Activated CD4-positive, alpha-beta T cell treated with anti-CD3 and anti-CD28 coated beads, Interleukin-2, amount 50 U/mL, for 1 hour (primary cell): Measurements from ENCODE around the gene RASAL1.
A peak's percentile ranks its signal among the peaks of the same experiment; 100 is the strongest.
"Not testable (repeated sequence)": the region's sequence is repeated elsewhere in the genome, so short reads cannot be mapped to it uniquely, and the experiment has no call there.

ENCODE experiments used
- DNase-seq: peaks from one replicate; pipeline ENCODE4 v3.0.0-alpha.2; 2020

RASAL1 gene

GRCh38 chr12:113141716-113142115 is 6.2 kb upstream of the RASAL1 start:
- not testable (repeated sequence) for DNase-seq

DNA sequence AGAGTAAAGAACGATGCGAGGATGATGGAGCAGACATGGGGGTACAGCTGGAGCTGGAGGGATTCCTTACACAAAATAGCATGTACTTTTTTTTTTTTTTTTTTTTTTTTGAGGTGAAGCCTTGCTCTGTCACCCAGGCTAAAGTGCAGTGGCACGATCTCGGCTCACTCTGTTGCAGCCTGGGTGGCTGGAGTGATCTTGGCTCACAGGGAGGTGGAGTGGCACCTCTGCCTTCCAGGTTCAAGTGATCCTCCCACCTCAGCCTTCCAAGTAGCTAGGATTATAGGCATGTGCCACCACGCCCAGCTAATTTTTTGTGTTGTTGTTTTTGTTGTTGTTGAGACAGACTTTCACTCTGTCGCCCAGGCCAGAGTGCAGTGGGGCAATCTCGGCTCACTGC is 5.1 kb upstream of the RASAL1 start:
- no peak for DNase-seq

- DNase-seq = no peak
These were observed 3.3 kb upstream of the RASAL1 start for GRCh38 chr12:113138826-113139225.

DNA sequence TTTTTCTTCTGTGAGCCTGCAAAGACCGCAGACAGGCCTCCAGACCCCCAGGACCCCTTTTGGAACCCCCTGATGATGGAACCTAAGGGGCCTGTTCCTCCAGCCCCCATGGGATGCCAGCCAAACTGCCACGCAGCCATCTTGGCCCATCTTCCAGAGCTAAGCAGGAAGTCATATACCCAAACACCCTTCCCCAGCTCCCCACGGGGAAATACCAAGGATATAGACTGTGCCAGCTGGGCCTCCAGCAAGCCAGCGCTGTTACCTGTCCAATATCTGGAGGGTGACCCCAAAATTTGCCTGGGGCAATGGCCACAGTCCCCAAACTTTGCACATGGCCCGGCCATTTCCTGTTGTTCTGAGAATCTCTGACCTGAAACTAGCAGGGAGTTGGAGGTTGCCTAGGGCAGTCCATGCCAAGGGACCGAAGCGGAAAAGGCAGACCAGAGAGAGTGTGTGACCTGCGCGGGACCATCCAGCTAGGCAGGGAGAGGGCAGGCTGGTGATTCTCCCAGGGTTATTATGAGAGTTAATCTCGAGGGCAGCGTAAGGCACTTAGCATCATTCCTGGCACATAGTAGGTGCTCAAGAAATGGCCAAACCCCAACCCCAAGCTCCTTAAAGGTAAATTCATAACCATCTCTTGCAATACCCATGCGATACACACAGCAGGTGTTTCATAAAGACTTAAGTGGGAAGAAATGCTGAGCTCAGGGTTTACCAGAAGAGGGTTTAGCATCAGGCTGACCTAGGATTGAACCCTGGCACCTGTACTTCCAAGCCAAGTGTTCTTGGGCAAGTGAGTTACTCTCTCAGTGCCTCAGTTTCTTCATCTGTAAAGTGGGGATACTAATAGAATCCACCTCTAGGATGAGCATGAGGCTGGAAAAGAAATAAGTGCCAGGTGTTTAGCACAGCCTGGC is 2.6 kb upstream of the RASAL1 start:
- DNase-seq = no peak

- DNase-seq = no peak
These were observed 1.5 kb upstream of the RASAL1 start for GRCh38 chr12:113136990-113137511.

GRCh38 chr12:113136128-113136989 is 798 bp upstream of the RASAL1 start:
- peak; percentile 65 for DNase-seq

GRCh38 chr12:113134521-113134951 is 1.0 kb downstream of the RASAL1 start:
- DNase-seq = no peak

DNA sequence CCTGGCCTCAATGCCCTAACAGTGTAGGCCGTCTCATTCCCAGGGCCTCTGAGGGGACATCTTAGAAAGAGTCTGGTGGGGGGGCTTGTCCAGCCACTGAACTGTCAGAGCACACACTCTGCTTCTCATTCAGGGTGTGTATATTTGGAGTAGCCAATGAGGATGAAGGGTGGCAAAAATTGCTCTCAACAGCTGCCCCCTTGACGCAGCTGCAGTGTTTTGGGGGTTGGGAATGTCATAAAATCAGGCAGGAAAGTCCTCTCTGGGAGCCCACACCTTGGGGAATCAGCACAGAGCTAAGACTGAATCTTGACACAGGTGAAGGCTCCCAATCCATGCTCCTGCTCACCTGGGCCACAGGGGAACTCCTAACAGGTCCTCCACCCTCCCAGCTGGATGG is 1.5 kb downstream of the RASAL1 start:
- DNase-seq = no peak

GRCh38 chr12:113133666-113134065 is 1.9 kb downstream of the RASAL1 start:
- DNase-seq = no peak

GRCh38 chr12:113133036-113133435 is 2.5 kb downstream of the RASAL1 start:
- no peak for DNase-seq

DNA sequence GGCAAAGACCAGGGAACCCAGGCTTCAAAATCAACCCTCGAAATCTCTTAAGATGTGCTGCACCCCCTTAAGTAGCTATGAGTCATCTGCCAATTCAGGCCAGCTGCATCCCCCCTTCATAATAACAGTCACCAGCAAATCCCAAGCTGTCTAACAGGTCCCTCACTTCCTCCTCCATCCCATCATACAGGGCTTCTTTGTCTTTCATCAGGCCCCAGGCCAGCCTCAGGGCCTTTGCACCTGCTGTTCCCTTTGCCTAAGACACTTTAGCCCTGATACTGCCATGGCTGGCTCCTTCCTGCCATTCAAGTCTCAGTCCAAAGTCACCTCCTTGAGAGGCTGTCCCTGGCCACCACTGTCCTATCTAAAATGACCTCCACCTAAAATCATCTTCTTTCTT is 4.0 kb downstream of the RASAL1 start:
- no peak for DNase-seq

- no peak for DNase-seq
These were observed 5.0 kb downstream of the RASAL1 start for GRCh38 chr12:113130457-113131135.

DNA sequence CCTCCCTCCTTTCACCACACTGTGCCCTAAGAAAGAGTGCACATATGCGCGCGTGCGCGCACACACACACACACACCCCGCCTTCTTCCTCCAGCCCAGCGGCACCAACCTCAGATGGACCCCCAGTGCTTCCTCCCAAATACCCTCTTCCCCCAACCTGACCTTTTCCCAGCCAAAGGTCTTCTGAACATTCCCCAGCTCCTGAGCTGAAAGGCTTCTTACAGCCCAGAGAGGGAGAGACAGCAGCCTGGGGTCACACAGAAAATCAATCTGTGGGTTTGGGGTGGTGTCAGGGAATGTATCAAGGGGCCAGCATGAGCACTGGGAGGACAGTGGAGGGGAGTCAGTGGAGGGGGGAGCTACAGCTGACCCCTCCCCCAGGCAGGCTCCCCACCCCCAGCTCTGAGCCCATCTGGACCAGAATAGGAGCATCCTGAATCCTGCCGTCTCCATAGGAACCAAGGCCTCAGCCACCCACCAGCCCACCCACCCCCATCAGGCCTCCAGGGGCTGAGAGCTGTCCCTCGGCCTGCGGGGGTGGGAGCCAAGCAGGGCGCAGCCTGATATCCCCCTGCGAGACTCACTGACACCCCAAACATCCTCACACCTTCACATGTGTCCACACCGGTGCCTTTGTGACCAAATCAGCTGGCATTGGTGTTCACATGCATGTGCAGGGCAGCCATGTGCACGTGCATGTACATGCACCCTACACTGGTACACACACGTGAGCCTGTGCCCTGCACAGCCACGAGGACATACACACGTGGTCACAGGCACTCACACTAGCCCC is 5.7 kb downstream of the RASAL1 start:
- no peak for DNase-seq

GRCh38 chr12:113128802-113129663 is 6.5 kb downstream of the RASAL1 start:
- DNase-seq = no peak

DNA sequence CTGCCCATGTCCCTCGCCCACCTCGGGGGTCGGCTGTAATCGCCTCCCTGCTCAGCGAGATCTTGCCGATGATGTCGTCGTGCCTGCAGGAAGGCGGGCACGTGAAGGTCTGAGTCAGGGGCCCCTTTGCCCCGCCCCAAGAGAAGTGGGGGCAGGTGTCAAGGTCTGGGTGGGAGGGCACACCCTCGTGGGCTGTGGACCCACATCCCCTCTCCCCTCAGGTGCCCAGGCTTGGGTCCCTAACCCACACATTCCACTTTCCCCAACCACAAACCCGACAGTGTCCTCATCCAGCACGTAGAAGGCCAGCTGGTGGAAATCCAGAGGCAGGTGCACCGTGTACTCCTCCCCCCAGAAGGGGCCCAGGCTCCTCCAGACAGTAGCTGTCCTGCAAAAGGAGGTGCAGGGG is 7.8 kb downstream of the RASAL1 start:
- DNase-seq = no peak

- no peak for DNase-seq
These were observed 14.7 kb downstream of the RASAL1 start for GRCh38 chr12:113120670-113121370.

GRCh38 chr12:113119980-113120669 is 15.4 kb downstream of the RASAL1 start:
- no peak for DNase-seq

- DNase-seq = no peak
These were observed 17.4 kb downstream of the RASAL1 start for GRCh38 chr12:113118142-113118541.

DNA sequence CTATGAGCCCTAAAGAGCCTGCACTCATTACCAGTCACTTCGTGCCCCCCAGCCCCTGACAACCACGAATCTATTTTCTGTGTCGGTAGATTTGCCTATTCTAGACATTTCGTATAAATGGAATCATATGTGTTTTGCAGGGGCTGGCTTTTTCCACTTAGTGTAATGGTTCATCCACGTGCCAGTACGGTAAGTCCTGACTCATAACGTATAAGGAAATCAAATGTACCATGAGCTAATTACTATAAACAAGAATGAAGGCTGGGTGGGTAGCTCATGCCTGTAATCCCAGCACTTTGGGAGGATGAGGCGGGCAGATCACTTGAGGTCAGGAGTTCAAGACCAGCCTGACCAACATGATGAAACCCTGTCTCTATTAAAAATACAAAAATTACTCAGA is 17.9 kb downstream of the RASAL1 start:
- not testable (repeated sequence) for DNase-seq

DNA sequence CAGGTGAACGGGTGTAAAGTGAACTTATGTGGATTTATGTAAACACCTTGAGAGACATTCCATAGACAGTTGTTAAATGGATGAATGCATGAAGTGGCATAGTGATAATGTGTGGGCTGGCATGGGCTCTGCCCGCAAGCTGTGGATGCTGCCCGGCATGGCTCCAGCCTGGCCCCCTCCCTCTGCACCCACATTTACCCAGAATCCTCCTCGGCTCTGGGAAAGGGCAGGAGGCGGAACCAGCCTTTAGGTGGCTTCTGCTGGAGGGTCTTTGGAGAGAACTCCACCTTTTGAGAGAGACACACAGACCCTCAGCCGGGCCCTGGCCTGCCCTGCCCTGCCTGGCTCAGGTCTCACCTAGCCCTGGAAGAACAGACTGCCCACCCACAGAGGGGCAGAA is 18.7 kb downstream of the RASAL1 start:
- DNase-seq = no peak
